GM06990 (cell line): ENCODE measurements around the gene CIAO2A.

ENCODE experiments used
- DNase-seq: peaks from one replicate; pipeline ENCODE4 v3.0.0-alpha.2; 2011; ENCODE audit not compliant: insufficient read length; ENCODE audit errors: extremely low read depth
- H3K27me3 ChIP-seq: replicated peaks from 2 replicates; pipeline ENCODE4 v1.6.0; 2011; ENCODE audit warnings: low read length; ENCODE audit not compliant: control insufficient read depth, insufficient read depth
- H3K36me3 ChIP-seq: 2 replicates; pipeline ENCODE4 v1.5.1; 2011; ENCODE audit warnings: low read length; ENCODE audit not compliant: control insufficient read depth, insufficient read depth
- H3K4me3 ChIP-seq: replicated peaks from 2 replicates; pipeline ENCODE4 v1.5.1; 2011; ENCODE audit warnings: low read depth, mild to moderate bottlenecking, control low read depth, low read length
- TF ChIP-seq, protein P1 (sequence below): IDR thresholded peaks from 2 replicates; pipeline ENCODE4 v1.5.1; 2011; ENCODE audit warnings: low read length, control low read depth, mild to moderate bottlenecking, inconsistent platforms; ENCODE audit not compliant: insufficient read depth, poor library complexity, severe bottlenecking

CIAO2A gene

DNA sequence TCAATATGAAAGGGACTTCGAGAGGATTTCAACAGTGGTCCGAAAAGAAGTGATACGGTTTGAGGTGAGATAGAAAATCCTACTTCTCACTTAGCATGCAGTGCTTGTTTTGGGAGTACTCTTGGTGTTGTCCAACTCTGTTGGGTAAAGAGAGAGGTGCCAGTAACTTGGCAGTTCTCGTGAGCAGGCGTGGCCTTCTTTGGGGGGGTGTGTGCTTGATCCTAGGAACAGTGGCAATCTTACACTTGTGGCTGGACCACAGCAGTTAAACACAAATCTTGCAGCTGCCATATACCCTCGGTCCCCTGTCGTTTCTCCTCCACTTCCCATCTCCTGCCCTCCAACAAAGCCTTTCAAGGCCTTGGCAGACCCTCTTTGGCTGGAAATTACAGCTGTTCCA lies 42.7 kb upstream of the CIAO2A start:
- H3K36me3 ChIP-seq: peaks cover 48% of the 10 kb centered on the region
- H3K4me3 ChIP-seq: no peak overlapping the region
- TF ChIP-seq, protein P1, sequence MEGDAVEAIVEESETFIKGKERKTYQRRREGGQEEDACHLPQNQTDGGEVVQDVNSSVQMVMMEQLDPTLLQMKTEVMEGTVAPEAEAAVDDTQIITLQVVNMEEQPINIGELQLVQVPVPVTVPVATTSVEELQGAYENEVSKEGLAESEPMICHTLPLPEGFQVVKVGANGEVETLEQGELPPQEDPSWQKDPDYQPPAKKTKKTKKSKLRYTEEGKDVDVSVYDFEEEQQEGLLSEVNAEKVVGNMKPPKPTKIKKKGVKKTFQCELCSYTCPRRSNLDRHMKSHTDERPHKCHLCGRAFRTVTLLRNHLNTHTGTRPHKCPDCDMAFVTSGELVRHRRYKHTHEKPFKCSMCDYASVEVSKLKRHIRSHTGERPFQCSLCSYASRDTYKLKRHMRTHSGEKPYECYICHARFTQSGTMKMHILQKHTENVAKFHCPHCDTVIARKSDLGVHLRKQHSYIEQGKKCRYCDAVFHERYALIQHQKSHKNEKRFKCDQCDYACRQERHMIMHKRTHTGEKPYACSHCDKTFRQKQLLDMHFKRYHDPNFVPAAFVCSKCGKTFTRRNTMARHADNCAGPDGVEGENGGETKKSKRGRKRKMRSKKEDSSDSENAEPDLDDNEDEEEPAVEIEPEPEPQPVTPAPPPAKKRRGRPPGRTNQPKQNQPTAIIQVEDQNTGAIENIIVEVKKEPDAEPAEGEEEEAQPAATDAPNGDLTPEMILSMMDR: no peak
- no peaks in the 10 kb centered on the region for H3K27me3 ChIP-seq
- no peak for DNase-seq

DNA sequence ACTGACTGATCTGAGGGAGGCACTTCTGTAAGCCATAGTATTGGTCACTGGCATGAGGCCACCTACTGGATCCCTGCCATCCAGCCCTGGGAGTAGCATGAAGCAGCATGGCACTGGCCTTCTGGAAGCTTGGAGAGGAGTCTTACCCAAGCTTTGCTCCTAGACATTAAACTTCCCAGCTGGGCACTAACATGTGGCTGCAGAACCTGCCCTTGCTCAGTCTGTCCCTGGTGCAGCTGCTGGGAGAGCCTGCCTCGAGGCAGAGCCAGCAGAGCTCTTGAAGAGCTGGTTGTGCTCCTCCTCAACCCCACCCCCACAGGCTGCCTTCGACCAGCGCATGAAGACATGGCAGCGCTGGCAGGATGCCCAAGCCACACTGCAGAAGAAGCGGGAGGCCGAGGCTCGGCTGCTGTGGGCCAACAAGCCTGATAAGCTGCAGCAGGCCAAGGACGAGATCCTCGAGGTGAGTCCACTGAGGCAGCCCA lies 40.7 kb upstream of the CIAO2A start:
- Histone ChIP-seq H3K36me3 (peaks cover 59% of the 10 kb centered on the region), H3K27me3 (no peaks in the 10 kb centered on the region), H3K4me3 (no peak overlapping the region)
- TF ChIP-seq, protein P1: no peak
- DNase-seq: no peak

DNA sequence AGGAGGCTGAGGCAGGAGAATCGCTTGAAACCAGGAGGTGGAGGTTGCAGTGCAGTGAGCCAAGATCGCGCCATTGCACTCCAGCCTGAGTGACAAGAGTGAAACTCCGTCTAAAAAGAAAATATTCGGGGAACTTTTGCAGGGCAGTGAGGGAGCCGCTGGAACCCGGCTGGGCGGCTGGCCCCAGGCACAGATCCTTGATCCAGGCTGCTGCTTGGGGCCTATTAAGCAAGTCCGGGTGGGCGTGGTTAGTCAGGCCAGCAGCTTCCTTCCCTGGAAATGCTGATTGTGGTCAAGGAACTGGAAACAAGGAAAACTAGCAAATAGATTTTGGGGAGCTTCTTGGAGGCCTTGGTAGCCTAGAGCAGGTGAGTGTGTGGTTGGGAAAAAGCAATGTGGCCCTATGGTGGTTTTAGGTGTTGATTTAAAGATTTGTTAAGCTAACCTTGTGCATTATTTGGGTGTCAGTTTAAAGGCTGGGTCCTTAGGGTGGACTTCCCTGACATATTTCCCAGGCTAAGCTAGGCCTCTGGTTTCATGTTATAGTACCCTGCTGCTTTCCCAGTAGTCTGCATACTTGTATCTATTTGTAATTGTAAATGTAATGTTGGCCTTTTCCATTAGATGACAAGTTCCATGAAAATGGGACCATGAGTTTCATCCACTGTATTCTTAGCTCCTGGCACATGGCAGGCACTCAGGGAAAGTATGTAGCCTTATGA lies 40.1 kb upstream of the CIAO2A start:
- TF ChIP-seq, protein P1: no peak
- Histone ChIP-seq H3K27me3 (no peaks in the 10 kb centered on the region), H3K36me3 (peaks cover 59% of the 10 kb centered on the region), H3K4me3 (no peak overlapping the region)
- DNase-seq: no peak

DNA sequence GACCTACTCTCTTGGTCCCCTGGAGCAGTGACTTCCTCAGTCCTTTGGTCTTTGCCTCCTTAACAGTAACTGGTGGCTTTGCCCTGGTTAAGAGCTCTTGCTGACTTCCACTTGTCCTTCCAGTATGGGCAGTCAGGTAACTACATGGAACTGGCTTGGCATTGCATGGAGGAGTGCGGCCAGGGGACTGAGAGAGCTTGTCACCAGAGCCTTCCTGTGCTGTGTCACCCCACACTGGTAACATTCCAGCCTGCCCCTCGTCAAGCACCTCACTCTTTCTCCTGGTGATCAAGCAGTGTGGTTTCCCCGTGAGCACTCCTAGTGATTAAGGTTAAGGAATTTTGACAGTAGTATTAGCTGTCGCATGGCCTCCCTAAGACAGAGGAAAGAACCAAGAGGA lies 38.6 kb upstream of the CIAO2A start:
- peaks cover 56% of the 10 kb centered on the region for H3K36me3 ChIP-seq
- TF ChIP-seq, protein P1: no peak
- DNase-seq: no peak
- H3K4me3 ChIP-seq: no peak overlapping the region
- no peaks in the 10 kb centered on the region for H3K27me3 ChIP-seq

DNA sequence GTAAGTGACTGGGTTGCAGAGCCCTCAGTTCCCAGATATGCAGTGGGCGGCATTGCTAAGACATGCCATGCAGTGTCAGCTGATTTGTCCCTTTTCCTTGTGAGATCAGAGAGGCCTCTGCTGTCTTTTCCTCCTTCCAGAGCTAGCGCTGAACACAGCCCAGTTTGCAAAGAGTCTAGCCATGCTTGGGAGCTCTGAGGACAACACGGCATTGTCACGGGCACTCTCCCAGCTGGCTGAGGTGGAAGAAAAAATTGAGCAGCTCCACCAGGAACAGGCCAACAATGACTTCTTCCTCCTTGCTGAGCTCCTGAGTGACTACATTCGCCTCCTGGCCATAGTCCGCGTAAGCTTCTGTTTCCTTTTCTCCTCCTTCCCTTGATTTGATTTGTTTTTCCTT lies 37.9 kb upstream of the CIAO2A start:
- Histone ChIP-seq H3K4me3 (no peak overlapping the region), H3K27me3 (no peaks in the 10 kb centered on the region), H3K36me3 (peaks cover 51% of the 10 kb centered on the region)
- TF ChIP-seq, protein P1: no peak
- no peak for DNase-seq
